Mesothelial cell of epicardium (in vitro differentiated cells): Measurements from ENCODE around the gene GPSM3. TPM values are rescaled to one million over a fixed set of nuclear protein-coding genes. Genes with fewer than 3 reads are reported as not detected.
"Not testable (repeated sequence)": the region's sequence is repeated elsewhere in the genome, so short reads cannot be mapped to it uniquely, and the experiment has no call there.

Experiments
- DNase-seq, 2 experiments: peaks; one replicate each; pipeline ENCODE4 v3.0.0; 2021; ENCODE audit warnings: low spot score in 2 of 2; ENCODE audit not compliant: unreplicated experiment in 2 of 2
- H3K27ac Mint-ChIP-seq: 2 replicates; pipeline ENCODE4 v1.8.0; 2021; ENCODE audit warnings: mixed read lengths
- H3K27me3 Mint-ChIP-seq: 2 replicates; pipeline ENCODE4 v1.8.0; 2021; ENCODE audit warnings: low read depth, mixed read lengths
- H3K36me3 Mint-ChIP-seq: 2 replicates; pipeline ENCODE4 v1.8.0; 2021; ENCODE audit warnings: mixed read lengths
- H3K4me1 Mint-ChIP-seq: 2 replicates; pipeline ENCODE4 v1.8.0; 2021; ENCODE audit warnings: mixed read lengths
- H3K4me3 Mint-ChIP-seq: 2 replicates; pipeline ENCODE4 v1.8.0; 2021; ENCODE audit warnings: mild to moderate bottlenecking, moderate library complexity, mixed read lengths
- H3K9me3 Mint-ChIP-seq: 2 replicates; pipeline ENCODE4 v1.8.0; 2021; ENCODE audit warnings: mixed read lengths
- CTCF ChIP-seq: fragments of 200-600 bp; sonication (generic); IDR thresholded peaks from one replicate; pipeline ENCODE4 v1.5.0; 2021; ENCODE audit warnings: antibody characterized with exemption; ENCODE audit not compliant: unreplicated experiment
- total RNA-seq: library from RNA; stranded (reverse); gene quantifications from 3 replicates; pipeline ENCODE4 v1.2.1, GENCODE V29; 2021

GPSM3 gene
- total RNA-seq, 1 donor from 2014 or later, result 7.6 TPM

- Mint-ChIP-seq H3K9me3 (no peaks in the 10 kb centered on the region), H3K36me3 (peaks cover 20% of the 10 kb centered on the region), H3K27me3 (no peaks in the 10 kb centered on the region), H3K4me1 (peaks cover 59% of the 10 kb centered on the region), H3K27ac (peak overlapping the region; percentile 93), H3K4me3 (peak overlapping the region; percentile 22)
- no peak for DNase-seq
- no peak for TF ChIP-seq CTCF
Measured at GRCh38 chr6:32187009-32187709, 5.3 kb downstream of the GPSM3 start.

- peaks cover 51% of the 10 kb centered on the region for H3K4me1 Mint-ChIP-seq
- H3K4me3 Mint-ChIP-seq, result peak overlapping the region; percentile 41
- DNase-seq, H3K9me3 Mint-ChIP-seq, H3K27me3 Mint-ChIP-seq: not testable (repeated sequence)
- H3K27ac Mint-ChIP-seq, result peak overlapping the region; percentile 93
- peaks cover 20% of the 10 kb centered on the region for H3K36me3 Mint-ChIP-seq
Measured at GRCh38 chr6:32186151-32186840, 6.1 kb downstream of the GPSM3 start.

GRCh38 chr6:32185681-32186131 is 6.7 kb downstream of the GPSM3 start:
- peaks cover 21% of the 10 kb centered on the region for H3K36me3 Mint-ChIP-seq
- H3K27ac Mint-ChIP-seq, result peak overlapping the region; percentile 93
- not testable (repeated sequence) for DNase-seq

GRCh38 chr6:32184084-32184640 is 8.3 kb downstream of the GPSM3 start, which contains the start of gene AGER:
TSS of gene AGER (minus strand) at chr6:32184253. CDS start at chr6:32184222, 31 bp downstream.
- DNase-seq, result no peak
- H3K4me3 Mint-ChIP-seq, result no peak within 1 kb of the TSS
- H3K4me1 Mint-ChIP-seq, result peaks cover 49% of the 10 kb centered on the region
- no peak for TF ChIP-seq CTCF
- H3K9me3 Mint-ChIP-seq, result no peaks in the 10 kb centered on the region
- peaks cover 28% of the 10 kb centered on the region for H3K36me3 Mint-ChIP-seq
- H3K27ac Mint-ChIP-seq, result peak within 1 kb of the TSS; percentile 73
- no peaks in the 10 kb centered on the region for H3K27me3 Mint-ChIP-seq

More at GRCh38 chr6:32185681-32186131, 6.7 kb downstream of the GPSM3 start:
- not testable (repeated sequence) for H3K27me3 Mint-ChIP-seq, H3K9me3 Mint-ChIP-seq
- Mint-ChIP-seq H3K4me3 (peak overlapping the region; percentile 41), H3K4me1 (peaks cover 46% of the 10 kb centered on the region)

- no peaks in the 10 kb centered on the region for H3K27me3 Mint-ChIP-seq
- H3K27ac Mint-ChIP-seq, result peak overlapping the region; percentile 73
- TF ChIP-seq CTCF, result no peak
- H3K4me3 Mint-ChIP-seq, result no peak overlapping the region
- peaks cover 28% of the 10 kb centered on the region for H3K36me3 Mint-ChIP-seq
- DNase-seq, result no peak
- H3K9me3 Mint-ChIP-seq, result no peaks in the 10 kb centered on the region
- H3K4me1 Mint-ChIP-seq, result peaks cover 49% of the 10 kb centered on the region
Measured at GRCh38 chr6:32183483-32184083, 8.9 kb downstream of the GPSM3 start.

GRCh38 chr6:32183030-32183429 is 9.4 kb downstream of the GPSM3 start:
- no peak for TF ChIP-seq CTCF
- Mint-ChIP-seq H3K9me3 (no peaks in the 10 kb centered on the region), H3K4me1 (peaks cover 46% of the 10 kb centered on the region), H3K27ac (peak overlapping the region; percentile 21), H3K36me3 (peaks cover 28% of the 10 kb centered on the region), H3K27me3 (no peaks in the 10 kb centered on the region), H3K4me3 (no peak overlapping the region)
- no peak for DNase-seq
